Measurements from ENCODE around the gene ERVMER34-1.

DNA sequence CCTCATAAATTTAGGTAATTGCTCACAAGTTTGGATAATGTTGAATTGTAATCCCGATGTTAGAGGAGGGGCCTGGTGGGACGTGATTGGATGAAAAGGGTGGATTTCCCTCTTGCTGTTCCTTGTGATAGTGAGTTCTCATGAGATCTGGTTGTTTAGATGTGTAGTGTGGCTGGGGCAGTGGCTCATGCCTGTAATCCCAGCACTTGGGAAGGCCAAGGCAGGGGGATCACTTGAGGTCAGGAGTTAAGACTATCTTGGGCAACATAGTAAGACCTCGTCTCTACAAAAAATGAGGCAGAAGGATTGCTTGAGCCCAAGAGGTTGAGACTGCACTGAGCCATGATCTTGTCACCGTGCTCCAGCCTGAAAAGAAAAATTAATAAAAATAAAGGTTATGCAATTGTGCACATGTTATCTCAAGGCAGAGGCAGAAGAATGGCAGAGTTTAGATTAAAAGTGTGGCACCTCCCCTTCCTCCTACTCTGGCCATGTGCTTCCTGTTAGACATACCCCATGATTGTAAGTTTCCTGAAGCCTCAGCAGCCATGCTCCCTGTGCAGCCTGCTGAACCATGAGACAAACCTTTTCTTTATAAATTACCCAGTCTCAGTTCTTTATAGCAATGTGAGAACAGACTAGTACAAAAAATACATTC is 36.5 kb downstream of the ERVMER34-1 start:
- TF ChIP-seq, protein P1, sequence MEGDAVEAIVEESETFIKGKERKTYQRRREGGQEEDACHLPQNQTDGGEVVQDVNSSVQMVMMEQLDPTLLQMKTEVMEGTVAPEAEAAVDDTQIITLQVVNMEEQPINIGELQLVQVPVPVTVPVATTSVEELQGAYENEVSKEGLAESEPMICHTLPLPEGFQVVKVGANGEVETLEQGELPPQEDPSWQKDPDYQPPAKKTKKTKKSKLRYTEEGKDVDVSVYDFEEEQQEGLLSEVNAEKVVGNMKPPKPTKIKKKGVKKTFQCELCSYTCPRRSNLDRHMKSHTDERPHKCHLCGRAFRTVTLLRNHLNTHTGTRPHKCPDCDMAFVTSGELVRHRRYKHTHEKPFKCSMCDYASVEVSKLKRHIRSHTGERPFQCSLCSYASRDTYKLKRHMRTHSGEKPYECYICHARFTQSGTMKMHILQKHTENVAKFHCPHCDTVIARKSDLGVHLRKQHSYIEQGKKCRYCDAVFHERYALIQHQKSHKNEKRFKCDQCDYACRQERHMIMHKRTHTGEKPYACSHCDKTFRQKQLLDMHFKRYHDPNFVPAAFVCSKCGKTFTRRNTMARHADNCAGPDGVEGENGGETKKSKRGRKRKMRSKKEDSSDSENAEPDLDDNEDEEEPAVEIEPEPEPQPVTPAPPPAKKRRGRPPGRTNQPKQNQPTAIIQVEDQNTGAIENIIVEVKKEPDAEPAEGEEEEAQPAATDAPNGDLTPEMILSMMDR (IDR thresholded peaks at IDR 0.05): no peak
- TF ChIP-seq POLR2A (IDR thresholded peaks at IDR 0.05) (no peak), POLR2AphosphoS5 (IDR thresholded peaks at IDR 0.05) (no peak)
